ENCODE results near the gene ST6GALNAC5.

ST6GALNAC5 gene

DNA sequence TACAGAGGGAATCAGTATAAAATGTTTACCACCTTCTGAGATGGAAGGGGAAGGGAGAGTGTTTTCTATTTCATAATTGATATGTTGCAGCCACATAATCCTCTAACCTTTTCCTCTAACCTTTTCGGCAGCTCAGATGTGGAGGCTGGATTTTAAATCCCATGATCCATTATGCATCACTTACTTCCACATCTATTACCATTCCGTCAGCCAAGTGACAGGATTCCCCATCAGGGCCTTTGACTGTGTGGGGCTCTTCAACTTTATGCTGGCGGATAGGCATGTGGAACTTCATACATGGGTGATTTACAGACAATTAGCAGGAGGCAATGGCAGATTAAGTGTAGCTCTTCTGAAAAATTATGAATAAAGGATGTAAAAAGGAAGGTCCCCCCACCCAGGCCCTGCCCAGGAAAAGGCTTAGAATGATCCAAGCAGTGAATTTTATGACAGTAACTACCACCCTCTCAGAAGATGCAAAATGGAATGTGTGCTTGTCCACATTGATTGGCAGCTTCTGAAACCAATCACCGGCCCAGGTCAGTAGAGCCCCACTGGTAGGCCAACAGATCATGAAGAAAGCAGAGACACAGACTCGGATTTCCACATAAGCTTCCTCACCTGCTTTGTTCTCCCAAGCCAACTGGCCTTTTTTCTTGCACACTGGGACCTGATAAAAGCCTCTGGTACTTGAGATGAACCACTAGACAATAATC, 147.0 kb downstream of the ST6GALNAC5 start:
- no peak overlapping the region for H3K23ac ChIP-seq (ENCODE audit: low read length)
- H3K4ac ChIP-seq (ENCODE audit: low read depth, low read length) = no peak overlapping the region
- H2BK5ac ChIP-seq (ENCODE audit: low read length) = no peak overlapping the region
- WGBS (ENCODE audit: extremely low coverage, insufficient coverage, low lambda C conversion rate) = no CpG with 5 or more reads among the region's 5 CpGs
- no peak overlapping the region for H3K56ac ChIP-seq (ENCODE audit: low read length)
- H2AK5ac ChIP-seq (ENCODE audit: low read length) = no peak overlapping the region
- no peaks in the 10 kb centered on the region for H3K27me3 ChIP-seq (ENCODE audit: insufficient read depth, low read length, poor library complexity)
- no peak overlapping the region for H4K8ac ChIP-seq (ENCODE audit: low read depth, low read length)
- peaks cover 11% of the 10 kb centered on the region for H3K4me1 ChIP-seq (ENCODE audit: control insufficient read depth, low read depth, low read length)
- H4K5ac ChIP-seq (ENCODE audit: low read length) = no peak overlapping the region
- no peak overlapping the region for H3K4me2 ChIP-seq (ENCODE audit: low read length)
- H3K79me2 ChIP-seq (ENCODE audit: control insufficient read depth, insufficient read depth, low read length) = no peaks in the 10 kb centered on the region
- H3K4me3 ChIP-seq (ENCODE audit: low read length) = no peak overlapping the region
- H3K27ac ChIP-seq (ENCODE audit: low read depth, low read length) = no peak overlapping the region
- no peak overlapping the region for H2BK120ac ChIP-seq (ENCODE audit: low read depth, low read length)
- no peak overlapping the region for H2BK15ac ChIP-seq (replicated peaks; ENCODE audit: low read depth)
- H3K9ac ChIP-seq (ENCODE audit: low read length) = no peak overlapping the region
- no peaks in the 10 kb centered on the region for H3K36me3 ChIP-seq (ENCODE audit: control insufficient read depth, insufficient read depth, low read length)
- H3K79me1 ChIP-seq (ENCODE audit: low read length) = no peaks in the 10 kb centered on the region
- peak; percentile 56 for DNase-seq
- H3K18ac ChIP-seq (ENCODE audit: low read length) = no peak overlapping the region

DNA sequence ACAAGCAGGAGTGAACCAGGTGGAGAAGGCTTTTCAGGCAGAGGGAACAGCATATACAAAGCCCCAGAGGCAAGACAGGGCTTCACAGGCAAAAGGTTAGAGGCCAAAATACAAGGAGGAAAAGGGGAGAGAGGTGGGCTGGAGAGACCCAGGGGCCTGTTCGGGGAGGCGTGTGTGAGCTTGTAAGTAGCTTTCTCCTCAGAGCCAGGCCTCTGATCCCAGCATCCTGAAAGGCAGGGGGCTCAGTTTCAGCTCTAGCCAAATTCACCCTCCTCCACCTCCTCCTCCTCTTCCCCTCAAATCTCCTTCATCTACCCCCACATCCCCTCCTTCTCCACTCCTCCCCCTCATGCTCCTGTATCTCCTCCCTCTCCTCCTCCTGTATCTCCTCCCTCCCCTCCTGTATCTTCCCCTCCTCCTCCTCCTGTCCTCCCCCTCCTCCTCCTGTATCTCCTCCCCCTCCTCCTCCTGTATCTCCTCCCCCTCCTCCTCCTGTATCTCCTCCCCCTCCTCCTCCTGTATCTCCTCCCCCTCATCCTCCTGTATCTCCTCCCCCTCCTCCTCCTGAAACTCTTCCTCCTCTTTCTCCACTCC, 148.6 kb downstream of the ST6GALNAC5 start:
- no peak overlapping the region for H2BK5ac ChIP-seq (ENCODE audit: low read length)
- no peaks in the 10 kb centered on the region for H3K27me3 ChIP-seq (ENCODE audit: insufficient read depth, low read length, poor library complexity)
- no peak overlapping the region for H2BK120ac ChIP-seq (ENCODE audit: low read depth, low read length)
- peak; percentile 52 for DNase-seq
- H3K4ac ChIP-seq (ENCODE audit: low read depth, low read length) = no peak overlapping the region
- H4K5ac ChIP-seq (ENCODE audit: low read length) = no peak overlapping the region
- H3K4me2 ChIP-seq (ENCODE audit: low read length) = no peak overlapping the region
- no peaks in the 10 kb centered on the region for H3K79me1 ChIP-seq (ENCODE audit: low read length)
- peak overlapping the region; percentile 71 for H2AK5ac ChIP-seq (ENCODE audit: low read length)
- H3K4me1 ChIP-seq (ENCODE audit: control insufficient read depth, low read depth, low read length) = peaks cover 14% of the 10 kb centered on the region
- H3K27ac ChIP-seq (ENCODE audit: low read depth, low read length) = no peak overlapping the region
- H3K18ac ChIP-seq (ENCODE audit: low read length) = no peak overlapping the region
- no peak overlapping the region for H3K23ac ChIP-seq (ENCODE audit: low read length)
- no peak overlapping the region for H3K4me3 ChIP-seq (ENCODE audit: low read length)
- H3K36me3 ChIP-seq (ENCODE audit: control insufficient read depth, insufficient read depth, low read length) = no peaks in the 10 kb centered on the region
- no peak overlapping the region for H4K8ac ChIP-seq (ENCODE audit: low read depth, low read length)
- no peak overlapping the region for H3K9ac ChIP-seq (ENCODE audit: low read length)
- H3K56ac ChIP-seq (ENCODE audit: low read length) = peak overlapping the region; percentile 22
- no peaks in the 10 kb centered on the region for H3K79me2 ChIP-seq (ENCODE audit: control insufficient read depth, insufficient read depth, low read length)
- WGBS (ENCODE audit: extremely low coverage, insufficient coverage, low lambda C conversion rate) = no CpG with 5 or more reads among the region's 2 CpGs
- H2BK15ac ChIP-seq (replicated peaks; ENCODE audit: low read depth) = no peak overlapping the region

- Histone ChIP-seq H3K36me3 (ENCODE audit: control insufficient read depth, insufficient read depth, low read length) (no peaks in the 10 kb centered on the region), H3K27ac (ENCODE audit: low read depth, low read length) (no peak overlapping the region), H3K4me1 (ENCODE audit: control insufficient read depth, low read depth, low read length) (peaks cover 13% of the 10 kb centered on the region), H2AK5ac (ENCODE audit: low read length) (no peak overlapping the region), H3K79me2 (ENCODE audit: control insufficient read depth, insufficient read depth, low read length) (no peaks in the 10 kb centered on the region), H3K23ac (ENCODE audit: low read length) (no peak overlapping the region), H3K4ac (ENCODE audit: low read depth, low read length) (no peak overlapping the region), H4K8ac (ENCODE audit: low read depth, low read length) (no peak overlapping the region), H3K4me2 (ENCODE audit: low read length) (no peak overlapping the region), H2BK120ac (ENCODE audit: low read depth, low read length) (peak overlapping the region; percentile 69), H2BK5ac (ENCODE audit: low read length) (no peak overlapping the region), H3K9ac (ENCODE audit: low read length) (no peak overlapping the region), H3K27me3 (ENCODE audit: insufficient read depth, low read length, poor library complexity) (no peaks in the 10 kb centered on the region), H3K18ac (ENCODE audit: low read length) (no peak overlapping the region), H3K4me3 (ENCODE audit: low read length) (no peak overlapping the region), H2BK15ac (replicated peaks; ENCODE audit: low read depth) (no peak overlapping the region), H4K5ac (ENCODE audit: low read length) (no peak overlapping the region), H3K79me1 (ENCODE audit: low read length) (no peaks in the 10 kb centered on the region), H3K56ac (ENCODE audit: low read length) (no peak overlapping the region)
- DNase-seq = no peak
- no CpG with 5 or more reads among the region's 2 CpGs for WGBS (ENCODE audit: extremely low coverage, insufficient coverage, low lambda C conversion rate)
Observed at GRCh38 chr1:77016386-77016985, 149.2 kb downstream of the ST6GALNAC5 start.

DNA sequence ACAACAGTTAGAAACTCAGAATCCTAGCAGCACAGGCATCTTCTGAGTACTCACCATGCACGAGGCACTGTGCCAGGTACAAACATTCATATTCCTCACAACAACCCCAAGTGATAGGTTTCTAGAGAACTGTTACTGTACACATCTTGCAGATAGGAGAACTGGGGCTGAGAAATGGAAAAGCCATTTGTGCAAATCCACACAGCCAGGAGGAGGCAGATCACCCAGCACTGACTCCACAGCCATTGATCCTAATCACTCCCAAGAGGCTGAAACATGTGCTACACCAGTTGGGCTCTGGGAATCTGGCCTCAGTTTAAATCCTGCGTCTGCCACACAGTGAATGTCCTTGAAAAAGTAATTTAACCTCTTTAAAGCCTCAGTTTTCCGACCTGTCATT, 151.0 kb downstream of the ST6GALNAC5 start:
- Histone ChIP-seq H3K79me2 (ENCODE audit: control insufficient read depth, insufficient read depth, low read length) (no peaks in the 10 kb centered on the region), H2BK5ac (ENCODE audit: low read length) (no peak overlapping the region), H3K4me2 (ENCODE audit: low read length) (no peak overlapping the region), H2BK15ac (replicated peaks; ENCODE audit: low read depth) (no peak overlapping the region), H4K5ac (ENCODE audit: low read length) (no peak overlapping the region), H3K4me1 (ENCODE audit: control insufficient read depth, low read depth, low read length) (peaks cover 16% of the 10 kb centered on the region), H3K18ac (ENCODE audit: low read length) (peak overlapping the region; percentile 32), H3K27ac (ENCODE audit: low read depth, low read length) (no peak overlapping the region), H3K23ac (ENCODE audit: low read length) (no peak overlapping the region), H3K4ac (ENCODE audit: low read depth, low read length) (no peak overlapping the region), H3K9ac (ENCODE audit: low read length) (no peak overlapping the region), H2AK5ac (ENCODE audit: low read length) (no peak overlapping the region), H3K4me3 (ENCODE audit: low read length) (no peak overlapping the region), H3K27me3 (ENCODE audit: insufficient read depth, low read length, poor library complexity) (no peaks in the 10 kb centered on the region), H3K79me1 (ENCODE audit: low read length) (no peaks in the 10 kb centered on the region), H4K8ac (ENCODE audit: low read depth, low read length) (no peak overlapping the region), H3K36me3 (ENCODE audit: control insufficient read depth, insufficient read depth, low read length) (no peaks in the 10 kb centered on the region), H3K56ac (ENCODE audit: low read length) (peak overlapping the region; percentile 45), H2BK120ac (ENCODE audit: low read depth, low read length) (no peak overlapping the region)
- WGBS (ENCODE audit: extremely low coverage, insufficient coverage, low lambda C conversion rate) = no CpG with 5 or more reads among the region's 3 CpGs
- peak; percentile 53 for DNase-seq

DNA sequence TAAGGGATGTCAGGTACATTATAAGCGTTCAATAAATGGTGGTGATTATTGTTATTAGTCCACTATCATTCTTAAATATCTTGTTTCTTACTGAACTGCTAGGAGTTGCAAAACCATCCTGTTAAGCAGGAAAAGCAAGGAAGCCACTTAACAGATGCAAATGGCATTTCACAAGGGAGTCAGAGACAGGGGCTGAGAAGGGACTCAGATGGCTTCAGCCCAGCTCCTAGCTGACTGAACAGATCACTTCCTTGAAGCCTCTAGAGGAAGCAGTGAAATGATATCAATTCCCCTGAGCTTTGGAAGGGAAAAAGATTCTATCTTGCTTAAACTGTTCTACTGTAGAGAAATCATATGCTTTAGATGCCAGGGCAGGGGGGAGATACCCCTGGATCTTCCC, 151.5 kb downstream of the ST6GALNAC5 start:
- H3K79me2 ChIP-seq (ENCODE audit: control insufficient read depth, insufficient read depth, low read length) = no peaks in the 10 kb centered on the region
- H4K5ac ChIP-seq (ENCODE audit: low read length) = no peak overlapping the region
- no peak overlapping the region for H2BK15ac ChIP-seq (replicated peaks; ENCODE audit: low read depth)
- peak; percentile 90 for DNase-seq
- H3K4me1 ChIP-seq (ENCODE audit: control insufficient read depth, low read depth, low read length) = peaks cover 16% of the 10 kb centered on the region
- H3K56ac ChIP-seq (ENCODE audit: low read length) = peak overlapping the region; percentile 25
- H3K9ac ChIP-seq (ENCODE audit: low read length) = peak overlapping the region; percentile 1
- H3K23ac ChIP-seq (ENCODE audit: low read length) = no peak overlapping the region
- no peaks in the 10 kb centered on the region for H3K36me3 ChIP-seq (ENCODE audit: control insufficient read depth, insufficient read depth, low read length)
- no peaks in the 10 kb centered on the region for H3K27me3 ChIP-seq (ENCODE audit: insufficient read depth, low read length, poor library complexity)
- H3K4me2 ChIP-seq (ENCODE audit: low read length) = no peak overlapping the region
- H2BK5ac ChIP-seq (ENCODE audit: low read length) = no peak overlapping the region
- no peak overlapping the region for H2BK120ac ChIP-seq (ENCODE audit: low read depth, low read length)
- no CpG with 5 or more reads among the region's 1 CpG for WGBS (ENCODE audit: extremely low coverage, insufficient coverage, low lambda C conversion rate)
- peak overlapping the region; percentile 52 for H3K27ac ChIP-seq (ENCODE audit: low read depth, low read length)
- no peak overlapping the region for H3K4ac ChIP-seq (ENCODE audit: low read depth, low read length)
- no peak overlapping the region for H4K8ac ChIP-seq (ENCODE audit: low read depth, low read length)
- H3K18ac ChIP-seq (ENCODE audit: low read length) = peak overlapping the region; percentile 32
- no peak overlapping the region for H3K4me3 ChIP-seq (ENCODE audit: low read length)
- no peak overlapping the region for H2AK5ac ChIP-seq (ENCODE audit: low read length)
- H3K79me1 ChIP-seq (ENCODE audit: low read length) = no peaks in the 10 kb centered on the region
